Epidermal melanocyte (primary cell): ENCODE measurements around the gene SLC25A21.
"Not testable (repeated sequence)": the region's sequence is repeated elsewhere in the genome, so short reads cannot be mapped to it uniquely, and the experiment has no call there.

Experiments used
- DNase-seq: peaks from one replicate; pipeline ENCODE4 v3.0.0; 2011; ENCODE audit warnings: low spot score; ENCODE audit not compliant: insufficient read length

Gene SLC25A21

DNA sequence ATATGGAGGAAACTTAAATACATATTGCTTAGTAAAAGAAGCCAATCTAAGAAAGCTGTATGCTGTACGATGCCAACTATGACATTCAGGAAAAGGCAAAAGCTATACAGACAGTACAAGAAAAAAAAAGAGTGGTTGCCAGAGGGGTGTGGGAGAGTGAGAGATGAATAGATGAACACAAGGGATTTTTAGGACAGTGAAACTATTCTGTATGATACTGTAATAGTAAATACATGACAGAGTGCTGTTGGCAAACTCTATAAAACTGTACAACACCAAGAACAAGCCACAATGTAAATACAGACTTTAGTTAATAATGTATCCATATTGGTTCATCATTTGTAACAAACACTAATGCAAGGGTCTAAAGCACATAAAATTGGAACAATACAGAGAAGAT, 14.5 kb upstream of the SLC25A21 start:
- DNase-seq, result no peak

DNA sequence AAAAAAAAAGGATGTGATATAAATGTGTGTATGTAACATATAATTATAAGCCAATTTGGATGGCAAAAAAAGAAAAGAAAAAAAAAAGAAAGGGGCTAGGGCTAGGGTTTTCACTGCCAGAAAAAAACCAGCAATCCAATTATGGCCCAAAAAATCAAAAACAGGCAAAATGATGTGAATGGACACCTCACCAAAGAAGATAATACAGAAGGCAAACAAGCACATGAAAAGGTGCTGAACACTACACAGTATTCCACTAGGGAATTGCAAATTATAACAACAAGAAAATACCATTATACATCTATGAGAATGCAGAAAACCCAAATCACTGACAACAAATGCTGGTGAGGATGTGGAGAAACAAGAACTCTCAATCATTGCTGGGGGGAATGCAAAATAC, 13.3 kb upstream of the SLC25A21 start:
- DNase-seq, result no peak

DNA sequence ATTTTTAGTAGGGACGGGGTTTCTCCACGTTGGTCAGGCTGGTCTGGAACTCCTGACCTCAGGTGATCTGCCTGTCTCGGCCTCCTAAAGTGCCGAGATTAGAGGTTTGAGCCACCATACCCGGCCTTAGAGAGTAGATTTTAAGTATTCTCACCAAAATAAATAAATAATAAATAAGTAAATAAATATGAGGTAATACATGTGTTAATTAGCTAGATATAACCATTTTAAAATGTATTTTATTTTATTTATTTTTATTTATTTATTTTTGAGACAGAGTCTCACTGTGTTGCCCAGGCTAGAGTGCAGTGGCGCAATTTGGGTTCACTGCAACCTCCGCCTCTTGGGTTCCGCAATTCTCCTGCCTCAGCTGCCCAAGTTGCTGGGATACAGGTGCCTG, 12.1 kb upstream of the SLC25A21 start:
- DNase-seq, result not testable (repeated sequence)

DNA sequence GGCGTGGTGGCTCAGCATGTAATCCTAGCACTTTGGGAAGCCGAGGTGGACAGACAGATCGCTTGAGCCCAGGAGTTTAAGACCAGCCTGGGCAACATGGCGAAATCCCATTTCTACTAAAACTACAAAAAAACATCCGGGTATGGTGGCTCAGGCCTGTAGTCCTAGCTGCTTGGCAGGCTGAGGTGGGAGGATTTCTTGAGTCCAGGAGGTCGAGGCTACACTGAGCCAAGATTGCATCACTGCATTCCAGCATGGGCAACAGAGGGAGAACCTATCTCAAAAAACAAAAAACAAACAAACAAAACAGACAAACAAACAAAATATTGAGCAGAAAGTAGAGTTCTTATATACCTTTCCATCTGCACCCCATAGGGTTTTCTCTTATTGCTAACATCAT, 9.0 kb upstream of the SLC25A21 start:
- DNase-seq, result no peak

DNA sequence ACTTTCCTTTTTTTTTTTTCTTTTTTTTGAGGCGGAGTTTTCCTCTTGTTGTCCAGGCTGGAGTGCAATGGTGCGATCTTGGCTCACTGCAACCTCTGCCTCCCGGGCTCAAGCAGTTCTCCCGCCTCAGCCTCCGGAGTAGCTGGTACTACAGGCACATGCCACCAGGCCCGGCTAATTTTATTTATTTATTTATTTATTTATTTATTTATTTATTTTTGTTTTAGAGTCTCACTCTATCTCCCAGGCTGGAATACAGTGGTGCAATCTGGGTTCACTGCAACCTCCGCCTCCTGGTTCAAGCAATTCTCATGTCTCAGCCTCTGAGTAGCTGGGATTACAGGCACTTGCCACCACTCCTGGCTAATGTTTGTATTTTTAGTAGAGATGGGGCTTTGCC, 8.5 kb upstream of the SLC25A21 start:
- not testable (repeated sequence) for DNase-seq

DNA sequence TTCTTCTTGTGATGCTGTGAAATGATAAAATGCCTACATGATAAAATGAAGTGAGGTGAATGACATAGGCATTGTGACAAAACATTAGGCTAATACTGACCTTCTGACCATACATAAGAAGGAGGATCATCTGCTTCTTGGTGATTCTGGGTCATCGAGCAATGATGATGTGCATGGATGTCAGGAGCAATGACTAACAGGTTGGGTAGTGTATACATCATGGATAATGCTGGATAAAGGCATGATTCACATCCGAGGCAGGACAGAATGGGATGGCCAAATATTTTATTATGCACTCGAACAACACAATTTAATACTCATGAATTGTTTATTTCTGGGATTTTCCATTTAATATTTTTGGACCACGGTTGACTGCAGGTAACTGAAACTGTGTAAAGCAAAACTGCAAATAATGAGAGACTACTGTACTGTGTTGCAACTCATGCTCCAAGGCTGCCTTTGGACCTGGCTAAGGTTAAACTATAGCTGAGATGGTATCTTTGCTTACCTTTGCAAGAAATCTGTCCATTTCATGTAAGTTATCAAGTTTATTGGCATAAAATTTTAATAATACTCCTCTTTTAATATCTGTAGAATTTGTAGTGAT, 7.6 kb upstream of the SLC25A21 start:
- no peak for DNase-seq

DNA sequence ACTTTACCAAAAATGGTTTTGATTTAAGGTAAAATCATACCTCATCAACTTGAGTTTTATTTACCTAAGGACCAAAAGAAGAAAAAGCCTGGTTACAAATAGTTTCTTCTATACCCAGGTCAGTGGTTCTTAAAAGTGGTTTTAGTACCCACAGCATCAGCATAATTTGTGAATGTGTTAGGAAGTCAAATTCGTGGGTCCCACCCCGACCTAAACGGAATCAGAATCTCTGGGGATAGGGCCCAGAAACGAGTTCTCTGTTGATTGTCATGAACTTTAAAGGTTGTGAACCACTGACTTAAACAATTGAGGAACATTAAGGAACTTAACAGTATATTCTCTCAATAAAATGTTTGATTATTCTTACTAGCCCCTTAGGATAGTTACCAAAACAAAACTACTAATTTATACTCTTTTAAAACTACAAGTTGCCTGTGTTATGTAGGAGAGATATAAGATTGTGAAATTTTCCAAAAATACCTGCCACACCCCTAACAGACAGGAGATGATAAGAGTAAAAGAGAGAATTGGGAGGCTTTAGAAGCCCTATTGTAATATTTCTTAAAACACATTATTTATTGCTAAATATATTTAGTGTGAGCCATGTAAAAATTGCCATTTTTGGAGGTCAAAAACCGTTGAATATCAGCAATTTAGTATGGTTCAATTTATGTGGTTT, 669 bp upstream of the SLC25A21 start:
- no peak for DNase-seq

DNA sequence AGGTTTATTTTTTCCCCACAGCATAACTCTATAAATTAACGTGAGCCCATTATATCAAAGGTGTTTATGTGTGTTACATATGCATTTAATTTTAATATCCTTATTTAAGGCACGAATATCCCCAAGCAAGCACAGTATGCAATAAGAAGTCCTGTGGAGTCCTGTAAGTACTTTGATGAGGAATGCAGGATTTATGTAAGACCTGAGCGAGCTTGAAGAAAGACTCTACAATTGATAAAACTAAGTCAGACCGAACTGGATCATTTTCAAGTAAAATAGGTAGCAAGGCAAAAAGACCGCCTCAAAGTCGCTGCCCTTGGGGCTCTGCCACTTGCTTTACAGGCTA, 755 bp downstream of the SLC25A21 start:
- no peak for DNase-seq

DNA sequence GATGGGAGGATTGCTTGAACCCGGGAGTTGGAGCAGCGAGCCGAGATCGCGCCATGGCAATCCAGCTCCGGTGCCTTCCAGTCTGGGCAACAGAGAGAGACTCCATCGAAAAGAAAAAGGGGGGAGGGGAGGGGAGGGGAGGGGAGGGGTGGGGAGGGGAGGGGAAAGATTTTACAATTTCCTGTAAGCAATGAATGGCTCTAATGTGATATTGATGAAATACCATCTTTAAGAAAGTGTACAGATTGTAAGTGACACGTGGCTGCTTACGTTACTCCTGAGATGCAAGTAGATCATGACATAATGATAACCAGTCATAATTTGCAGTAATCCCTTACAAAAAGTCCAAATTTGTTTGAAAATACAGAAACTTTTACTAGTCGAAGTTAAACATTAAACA, 1.4 kb downstream of the SLC25A21 start:
- no peak for DNase-seq

DNA sequence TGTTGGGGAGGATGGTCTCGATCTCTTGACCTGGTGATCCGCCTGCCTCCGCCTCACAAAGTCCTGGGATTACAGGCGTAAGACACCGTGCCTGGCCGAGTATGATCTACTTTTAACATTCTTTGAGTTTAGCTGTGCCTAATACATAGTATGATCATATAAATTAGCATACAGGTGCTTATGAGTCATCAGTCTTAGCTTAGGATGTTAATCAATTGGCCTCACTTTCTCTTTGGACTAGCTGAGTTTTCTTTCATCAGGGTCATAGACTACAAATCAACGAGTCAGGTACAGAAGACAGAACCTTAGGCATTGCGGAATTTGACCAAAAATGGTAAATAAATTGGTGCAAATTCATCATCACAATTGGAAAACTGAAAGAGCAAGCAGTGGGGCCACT, 2.2 kb downstream of the SLC25A21 start:
- no peak for DNase-seq

DNA sequence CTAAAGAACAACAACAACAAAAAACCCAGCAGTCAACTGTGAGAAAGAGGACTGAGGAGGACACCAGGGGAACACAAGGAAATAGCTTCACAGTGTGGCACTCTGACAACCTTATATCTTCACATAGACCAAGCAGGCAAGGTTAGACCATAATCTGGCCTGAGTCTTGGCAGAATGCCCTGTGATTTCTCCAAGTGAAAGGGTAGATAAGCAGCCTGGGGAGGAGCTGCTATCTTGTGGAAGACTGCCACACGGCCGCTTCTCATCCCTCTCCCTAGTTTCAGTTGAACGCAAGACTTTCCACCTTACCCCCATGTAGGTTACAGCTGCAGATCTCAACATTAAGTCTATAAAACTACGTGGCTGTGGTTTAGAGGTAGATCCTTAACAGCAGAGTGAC, 3.7 kb downstream of the SLC25A21 start:
- DNase-seq, result no peak

DNA sequence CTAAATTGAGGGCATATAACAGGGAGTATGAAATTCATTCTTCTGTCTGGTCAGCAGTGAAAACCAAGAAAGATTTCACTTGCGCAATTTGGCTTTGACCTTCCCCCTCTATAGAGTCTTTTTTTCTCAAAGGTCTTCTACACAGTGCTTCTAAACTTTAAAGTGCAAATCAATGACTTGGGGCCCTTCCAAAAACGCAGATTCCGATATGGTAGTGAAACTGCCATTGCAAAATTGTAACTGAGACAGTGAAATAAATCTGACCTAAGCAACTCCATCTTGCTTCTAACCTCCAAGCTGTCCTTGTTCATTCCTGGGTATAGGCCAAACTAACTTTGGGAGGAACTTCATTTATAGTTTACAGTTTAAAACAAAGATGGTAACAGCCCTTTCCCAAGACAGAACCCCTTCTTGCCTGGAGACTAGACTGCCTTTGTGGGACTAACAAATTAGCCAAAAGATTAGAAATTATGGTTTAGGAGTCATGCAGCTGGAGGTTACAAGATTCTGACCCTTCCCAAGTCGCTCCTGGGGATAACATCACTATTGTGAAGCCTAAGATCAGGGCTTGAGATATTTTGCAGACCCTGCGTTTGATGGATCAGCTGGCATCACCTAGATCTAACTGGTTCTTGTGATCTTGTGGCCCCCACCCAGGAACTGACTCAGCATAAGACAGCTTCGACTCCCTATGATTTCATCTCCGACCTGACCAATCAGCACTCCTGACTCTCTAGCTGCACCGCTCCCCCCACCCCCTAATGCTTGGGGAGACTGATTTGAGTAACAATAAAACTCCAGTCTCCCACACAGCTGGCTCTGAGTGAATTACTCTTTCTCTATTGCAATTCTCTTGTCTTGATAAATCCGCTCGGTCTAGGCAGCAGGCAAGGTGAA, 5.0 kb downstream of the SLC25A21 start:
- DNase-seq, result no peak

DNA sequence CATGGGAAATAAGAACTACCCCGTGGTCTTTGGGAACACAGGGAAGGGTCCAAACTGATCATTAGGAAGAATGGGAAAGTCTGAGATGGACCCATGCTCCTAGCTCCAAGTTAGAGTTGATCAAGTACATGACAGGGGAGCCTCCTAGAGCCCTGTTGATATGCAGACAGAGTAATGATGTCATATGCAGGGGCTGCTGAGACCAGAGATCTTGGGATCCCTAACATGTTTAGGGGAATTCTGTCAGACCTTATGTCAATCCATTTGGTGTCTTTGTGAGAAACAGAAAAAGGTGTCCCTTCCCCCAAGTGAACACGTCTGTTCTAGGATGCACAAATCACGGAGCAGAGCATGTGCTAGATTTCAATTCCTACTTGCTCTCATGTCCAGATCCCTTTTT, 6.6 kb downstream of the SLC25A21 start:
- no peak for DNase-seq

DNA sequence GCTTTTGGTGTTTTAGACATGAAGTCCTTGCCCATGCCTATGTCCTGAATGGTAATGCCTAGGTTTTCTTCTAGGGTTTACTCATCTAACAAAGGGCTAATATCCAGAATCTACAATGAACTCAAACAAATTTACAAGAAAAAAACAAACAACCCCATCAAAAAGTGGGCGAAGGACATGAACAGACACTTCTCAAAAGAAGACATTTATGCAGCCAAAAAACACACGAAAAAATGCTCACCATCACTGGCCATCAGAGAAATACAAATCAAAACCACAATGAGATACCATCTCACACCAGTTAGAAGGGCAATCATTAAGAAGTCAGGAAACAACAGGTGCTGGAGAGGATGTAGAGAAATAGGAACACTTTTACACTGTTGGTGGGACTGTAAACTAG, 10.1 kb downstream of the SLC25A21 start:
- not testable (repeated sequence) for DNase-seq

DNA sequence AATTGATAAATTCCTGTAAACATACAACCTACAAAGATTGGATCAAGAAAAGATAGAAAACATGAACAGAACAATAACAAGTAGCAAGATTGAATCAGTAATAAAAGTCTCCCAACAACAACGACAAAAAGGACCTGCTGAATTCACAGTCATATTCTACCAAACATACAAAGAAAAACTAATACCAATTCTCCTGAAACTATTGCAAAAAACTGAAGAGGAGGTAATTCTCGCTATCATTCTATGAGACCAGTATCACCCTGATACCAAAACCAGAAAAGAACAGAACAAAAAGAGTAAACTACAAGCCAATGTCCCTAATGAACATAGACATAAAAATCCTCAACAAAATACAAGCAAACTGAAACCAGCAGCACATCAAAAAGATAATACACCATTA, 14.4 kb downstream of the SLC25A21 start:
- DNase-seq, result no peak

DNA sequence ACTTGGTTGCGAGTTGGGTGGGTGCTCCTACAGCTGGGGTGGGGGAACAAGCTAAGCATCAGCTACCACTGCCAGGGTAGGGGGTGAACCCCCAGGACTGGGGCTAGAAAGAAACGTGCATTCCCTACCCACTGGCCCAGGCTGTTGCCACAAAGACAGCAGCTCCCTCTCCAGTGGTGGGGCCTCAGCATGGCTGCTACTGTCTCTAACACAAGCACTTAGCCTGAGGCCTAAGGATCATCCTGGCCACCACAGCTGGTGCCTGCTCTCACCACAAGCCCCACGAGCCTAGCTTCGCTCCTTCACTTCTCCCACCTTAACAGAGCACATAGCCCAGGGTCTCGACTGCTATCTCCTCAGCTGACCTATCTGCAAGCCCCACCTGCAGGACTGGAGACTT, 18.9 kb downstream of the SLC25A21 start:
- no peak for DNase-seq

DNA sequence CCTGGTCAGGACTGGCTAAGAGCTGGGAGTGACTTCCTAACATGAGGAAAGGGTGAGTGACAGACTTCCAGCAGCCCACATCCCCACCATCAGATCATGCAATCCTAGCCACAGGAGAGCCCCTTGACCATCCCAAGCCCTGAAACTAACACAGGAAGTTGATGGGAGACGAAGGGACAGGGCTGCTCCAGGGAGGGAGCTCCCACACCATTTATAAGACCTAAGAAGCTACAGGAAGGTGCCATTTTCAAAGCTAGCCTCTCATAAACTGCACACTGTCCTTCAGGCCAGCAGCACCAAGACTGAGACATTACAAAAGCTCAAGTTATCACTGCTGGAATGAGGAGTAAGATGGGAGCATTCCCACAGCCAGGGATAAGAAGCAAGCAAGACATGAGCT, 19.4 kb downstream of the SLC25A21 start:
- DNase-seq, result no peak

DNA sequence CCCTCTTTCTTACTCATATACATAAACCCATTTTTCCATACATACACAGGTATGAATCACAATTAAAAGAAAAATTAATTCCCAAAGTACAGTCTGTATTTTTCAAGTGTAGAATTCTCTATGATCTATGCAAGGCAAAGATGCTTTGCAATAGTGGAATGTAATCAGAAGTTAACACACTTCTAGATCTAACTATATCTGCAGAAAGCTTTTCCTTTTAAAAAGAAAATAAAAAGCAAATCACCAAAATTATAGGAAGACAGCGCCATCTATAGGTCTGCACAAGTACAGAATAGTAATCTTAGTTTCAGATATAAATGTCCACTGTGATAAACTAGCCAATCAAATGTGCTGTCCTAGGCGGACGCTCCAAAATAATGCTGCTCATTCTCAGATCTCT, 22.0 kb downstream of the SLC25A21 start:
- no peak for DNase-seq

DNA sequence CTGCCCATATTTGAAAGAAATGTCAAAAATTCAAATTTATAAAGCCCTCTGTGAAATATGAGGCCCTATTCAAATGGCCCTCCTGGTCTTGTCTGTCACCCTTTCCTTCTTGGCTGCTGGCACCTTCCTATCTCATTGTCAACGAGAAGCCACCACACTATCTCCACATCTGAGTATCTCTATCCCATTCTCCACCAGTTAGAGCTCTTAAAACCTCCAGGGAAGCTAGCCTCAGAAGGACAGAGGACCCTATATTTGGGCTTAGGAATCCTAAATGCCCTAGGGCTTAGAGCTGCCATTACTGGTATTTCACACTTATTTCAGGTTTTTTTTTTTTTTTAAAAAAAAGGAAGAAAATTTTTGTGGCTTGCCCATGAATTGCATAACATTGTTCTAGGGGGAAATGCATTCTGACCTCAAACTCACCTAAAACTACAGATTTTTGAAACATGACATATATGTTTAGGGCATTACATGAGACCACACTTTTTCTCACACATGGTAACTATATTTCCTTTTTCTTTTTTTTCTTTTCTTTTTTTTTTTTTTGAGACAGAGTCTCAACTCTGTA, 25.0 kb downstream of the SLC25A21 start:
- DNase-seq, result no peak

DNA sequence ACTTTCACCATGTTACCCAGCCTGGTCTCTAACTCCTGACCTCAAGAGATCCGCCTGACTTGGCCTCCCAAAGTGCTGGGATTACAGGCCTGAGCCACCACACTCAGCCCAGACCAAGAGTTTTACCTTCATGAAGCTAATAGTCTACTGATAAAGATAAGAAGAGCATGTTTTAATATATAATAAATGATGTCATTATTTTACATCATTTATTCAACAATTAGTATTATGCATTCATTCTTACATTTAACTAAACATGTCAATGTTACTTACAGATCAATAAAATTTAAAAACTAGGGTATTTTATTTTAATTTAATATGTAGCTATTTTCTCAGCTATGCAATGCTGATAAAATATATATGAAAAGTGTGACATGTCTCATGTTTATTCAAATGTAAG, 26.0 kb downstream of the SLC25A21 start:
- DNase-seq, result not testable (repeated sequence)

DNA sequence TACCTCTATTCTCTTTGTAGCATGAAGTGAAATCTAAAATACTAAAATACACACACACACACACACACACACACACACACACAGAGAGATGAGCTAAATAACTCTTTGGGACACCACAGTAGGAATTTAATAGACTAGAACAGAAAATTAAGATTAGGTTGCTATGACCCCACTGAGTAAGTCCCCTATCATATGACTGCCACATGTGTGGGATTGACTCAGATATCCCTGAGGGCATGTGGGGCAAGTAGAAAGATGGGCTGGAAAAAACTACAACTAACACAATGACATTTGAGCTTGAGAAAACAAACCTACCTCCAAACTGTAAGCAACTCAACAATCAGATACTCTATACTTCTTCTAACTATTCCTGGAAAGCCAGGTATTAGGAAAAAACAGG, 27.0 kb downstream of the SLC25A21 start:
- DNase-seq, result no peak

DNA sequence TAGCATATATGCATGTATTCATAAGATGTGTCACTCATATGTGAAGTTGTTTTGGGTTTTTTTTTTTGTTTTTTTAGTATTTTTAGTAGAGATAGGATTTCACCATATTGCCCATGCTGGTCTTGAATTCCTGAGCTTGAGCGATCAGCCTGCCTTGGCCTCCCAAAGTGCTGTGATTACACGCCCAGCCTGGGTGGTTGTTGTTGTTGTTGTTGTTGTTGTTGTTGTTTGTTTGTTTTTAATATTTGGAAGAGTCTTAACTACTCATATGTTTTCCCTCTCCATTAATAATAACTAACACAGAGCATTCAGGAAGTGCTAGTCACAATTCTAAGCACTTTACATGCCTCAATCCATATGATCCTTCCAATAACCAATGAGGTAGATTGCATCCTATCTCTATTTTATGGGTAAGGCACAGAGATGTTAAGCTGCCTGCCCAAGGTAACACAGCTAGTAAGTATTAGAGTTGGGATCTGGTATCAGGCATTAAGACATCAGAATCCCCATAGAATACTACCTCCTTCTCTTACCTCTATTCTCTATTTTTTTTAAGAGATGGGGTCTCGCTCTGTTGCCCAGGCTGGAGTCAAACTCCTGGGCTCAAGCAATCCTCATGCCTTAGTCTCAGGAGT, 27.6 kb downstream of the SLC25A21 start:
- DNase-seq, result no peak
